Measurements from ENCODE around the gene PARP9. TPM values are rescaled to one million over a fixed set of nuclear protein-coding genes. Genes with fewer than 3 reads are reported as not detected.
A peak's percentile ranks its signal among the peaks of the same experiment; 100 is the strongest.
"Not testable (repeated sequence)": the region's sequence is repeated elsewhere in the genome, so short reads cannot be mapped to it uniquely, and the experiment has no call there.

PARP9 gene
- total RNA-seq, 1 experiment from 2014 or later: 8.7 TPM

DNA sequence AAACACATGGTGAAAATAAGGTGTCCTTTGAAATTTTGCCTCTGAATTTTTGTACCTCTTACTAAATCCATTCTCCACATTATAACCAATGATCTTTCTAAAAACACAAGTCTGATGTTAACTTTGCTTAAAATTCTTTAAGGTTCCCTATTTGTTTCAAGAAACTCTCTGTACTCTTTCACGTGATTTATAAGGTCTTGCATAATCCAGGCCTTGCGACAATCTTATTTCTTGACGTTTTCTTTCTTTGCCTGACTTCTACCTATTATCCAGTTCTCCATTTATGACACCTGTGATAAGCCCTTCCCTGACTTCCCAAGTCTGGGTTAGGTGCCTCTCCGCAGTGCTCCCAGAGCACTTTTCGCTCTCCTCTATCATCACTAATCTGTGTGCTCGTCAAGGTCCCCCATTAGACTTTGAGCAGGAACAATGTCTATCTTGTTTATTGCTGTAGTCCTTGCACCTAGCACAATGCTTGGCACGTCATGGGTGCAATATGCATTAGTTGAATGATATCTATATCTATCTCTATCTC lies 25.1 kb downstream of the PARP9 start:
- DNase-seq (ENCODE audit: low read depth): no peak
- in situ Hi-C loops (cut with HindIII; ENCODE audit: low pct_unique_long_range_greater_than_20kb, low sequenced_read_pairs): no loop called here

DNA sequence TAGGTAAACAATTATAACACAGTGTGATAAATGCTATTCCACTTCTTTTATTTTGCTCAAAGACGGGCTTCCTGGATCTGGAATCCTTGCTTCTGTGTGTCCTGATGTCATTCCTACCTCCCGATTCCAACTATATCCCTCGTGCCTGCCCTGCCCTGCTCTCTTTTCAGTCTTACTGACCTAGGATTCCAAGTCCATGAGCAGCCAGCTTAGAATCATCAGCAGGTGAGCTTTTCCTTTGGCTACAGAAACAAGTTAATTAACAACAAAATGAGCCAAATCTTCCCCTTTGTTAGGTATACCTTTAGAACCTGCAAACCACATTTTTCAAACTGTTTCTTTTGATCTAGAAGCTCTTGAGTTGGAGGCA lies 27.5 kb downstream of the PARP9 start:
- DNase-seq (ENCODE audit: low read depth): no peak
- in situ Hi-C loops (cut with HindIII; ENCODE audit: low pct_unique_long_range_greater_than_20kb, low sequenced_read_pairs): no loop called here

DNA sequence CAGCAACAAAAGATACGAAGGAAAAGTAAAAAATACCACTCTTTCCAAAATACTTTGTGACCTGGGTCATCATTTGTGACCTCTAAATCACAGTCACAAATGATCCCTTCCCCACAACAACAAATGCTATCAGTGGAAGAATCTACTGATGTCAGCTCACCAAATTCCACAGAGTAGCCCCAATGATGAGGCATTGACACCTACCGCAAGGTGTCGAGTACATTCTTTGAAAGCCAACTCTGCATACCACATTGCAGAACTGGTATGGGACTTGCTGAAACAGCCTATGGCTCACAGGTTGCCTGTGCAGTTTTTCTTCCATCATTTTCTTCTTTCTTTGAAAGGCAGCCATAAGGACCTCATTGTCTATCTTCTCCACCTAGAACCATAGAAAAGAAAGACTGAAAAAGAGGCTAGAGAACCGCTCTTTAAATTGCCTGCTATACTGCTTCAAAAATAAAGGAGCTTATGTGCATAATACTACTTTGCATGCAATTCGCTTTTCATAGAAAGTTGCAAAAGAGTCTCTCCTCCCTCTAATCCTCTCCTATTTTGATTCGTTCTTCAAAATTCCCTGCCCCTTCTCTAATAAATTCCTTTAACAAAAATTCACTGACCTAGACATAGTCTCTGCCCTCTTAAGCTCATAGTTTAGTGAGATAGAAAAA lies 28.0 kb downstream of the PARP9 start:
- in situ Hi-C loops (cut with HindIII; ENCODE audit: low pct_unique_long_range_greater_than_20kb, low sequenced_read_pairs): no loop called here
- no peak for DNase-seq (ENCODE audit: low read depth)

DNA sequence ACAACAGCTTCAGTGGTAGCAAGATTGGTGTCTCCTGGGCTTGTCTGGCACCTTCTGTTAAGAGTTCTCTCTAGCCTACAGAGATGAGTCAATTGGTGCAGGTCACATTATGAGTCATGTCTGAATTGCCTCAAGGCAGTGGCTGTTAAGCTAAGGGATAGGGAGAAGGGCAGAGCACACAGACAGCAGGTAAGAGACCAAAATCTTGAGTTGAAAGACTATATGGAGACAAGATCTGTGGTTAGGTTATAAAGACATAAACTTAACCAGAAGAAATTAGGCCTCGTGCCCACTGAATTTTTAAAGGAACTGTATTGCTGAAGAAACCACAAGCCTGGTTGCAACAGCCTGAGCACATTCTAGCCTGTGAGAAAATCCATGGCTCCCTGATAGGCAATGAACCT lies 30.2 kb downstream of the PARP9 start:
- in situ Hi-C loops (cut with HindIII; ENCODE audit: low pct_unique_long_range_greater_than_20kb, low sequenced_read_pairs): no loop called here

DNA sequence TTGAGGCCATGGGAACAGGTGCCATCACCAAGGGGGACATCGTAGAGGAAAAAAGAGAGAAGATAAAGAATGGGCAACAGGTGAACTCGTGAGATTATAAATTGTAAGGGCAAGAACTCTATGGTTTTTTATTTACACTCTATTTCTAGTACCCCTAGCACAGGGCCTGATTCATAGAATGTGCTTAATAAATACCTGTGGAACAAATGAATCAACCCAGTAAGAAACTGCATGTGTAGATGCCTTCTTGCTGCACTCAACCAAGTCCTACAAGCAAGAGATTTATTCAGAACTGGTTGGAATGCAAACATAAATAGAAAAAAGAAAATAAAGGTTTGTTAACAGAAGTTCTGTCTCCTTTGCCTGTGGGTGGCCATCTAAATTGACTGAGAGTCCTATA lies 30.6 kb downstream of the PARP9 start:
- DNase-seq (ENCODE audit: low read depth): no peak

More for the DNA sequence above, 30.2 kb downstream of the PARP9 start:
- DNase-seq (ENCODE audit: low read depth): peak; percentile 81

DNA sequence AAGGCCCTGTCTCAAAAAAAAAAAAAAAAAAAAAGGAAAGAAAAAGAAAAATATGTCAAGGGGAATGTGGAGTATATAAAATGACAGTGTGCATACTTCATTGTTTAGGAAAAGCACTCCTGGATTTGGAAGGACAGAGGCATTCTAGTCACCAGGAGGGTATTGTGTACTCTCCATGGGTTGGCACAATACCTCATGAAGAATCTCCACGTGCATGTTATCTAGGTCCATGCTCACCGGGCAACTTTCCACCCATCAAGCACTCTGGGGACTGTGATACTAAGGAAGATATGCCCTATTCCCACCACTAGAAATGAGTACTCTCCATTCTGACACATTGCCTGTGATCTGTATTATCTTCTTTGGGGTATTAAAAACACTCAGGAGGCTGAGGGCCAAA lies 33.9 kb downstream of the PARP9 start:
- in situ Hi-C loops (cut with HindIII; ENCODE audit: low pct_unique_long_range_greater_than_20kb, low sequenced_read_pairs): no loop called here
- no peak for DNase-seq (ENCODE audit: low read depth)

More for the DNA sequence above, 30.6 kb downstream of the PARP9 start:
- in situ Hi-C loops (cut with HindIII; ENCODE audit: low pct_unique_long_range_greater_than_20kb, low sequenced_read_pairs): no loop called here

DNA sequence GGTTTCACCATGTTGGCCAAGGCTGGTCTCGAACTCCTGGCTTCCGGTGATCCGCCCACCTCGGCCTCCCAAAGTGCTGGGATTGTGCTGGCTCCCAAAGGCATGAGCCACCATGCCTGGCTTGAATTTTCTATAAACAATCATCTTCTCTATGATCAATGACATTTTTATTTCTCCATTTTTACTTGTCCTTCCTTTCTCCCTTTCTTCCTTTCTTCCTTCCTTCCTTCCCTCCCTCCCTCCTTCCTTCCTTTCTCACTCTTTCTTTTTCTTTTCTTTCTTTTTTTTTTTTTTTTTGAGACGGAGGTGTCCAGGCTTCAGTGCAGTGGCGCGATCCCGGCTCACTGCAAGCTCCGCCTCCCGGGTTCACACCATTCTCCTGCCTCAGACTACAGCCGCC lies 40.8 kb downstream of the PARP9 start:
- DNase-seq (ENCODE audit: low read depth): no peak
- in situ Hi-C loops (cut with HindIII; ENCODE audit: low pct_unique_long_range_greater_than_20kb, low sequenced_read_pairs): no loop called here

DNA sequence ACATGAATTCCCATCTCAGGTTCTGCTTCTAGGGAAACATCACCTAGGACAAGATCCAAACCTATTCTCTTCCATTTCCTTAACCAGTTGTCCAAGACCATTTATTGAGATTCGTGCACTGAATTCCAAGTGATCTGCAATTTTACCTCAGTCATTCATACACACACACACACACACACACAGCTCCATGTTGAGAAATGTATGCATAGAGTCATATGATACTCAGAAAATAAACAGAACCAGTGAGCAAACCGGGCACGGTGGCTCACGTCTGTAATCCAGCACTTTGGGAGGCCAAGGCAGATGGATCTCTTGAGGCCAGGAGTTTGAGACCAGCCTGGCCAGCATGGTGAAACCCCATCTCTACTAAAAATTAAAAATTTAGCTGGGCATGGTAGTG lies 43.2 kb downstream of the PARP9 start:
- no peak for DNase-seq (ENCODE audit: low read depth)
- in situ Hi-C loops (cut with HindIII; ENCODE audit: low pct_unique_long_range_greater_than_20kb, low sequenced_read_pairs): no loop called here

DNA sequence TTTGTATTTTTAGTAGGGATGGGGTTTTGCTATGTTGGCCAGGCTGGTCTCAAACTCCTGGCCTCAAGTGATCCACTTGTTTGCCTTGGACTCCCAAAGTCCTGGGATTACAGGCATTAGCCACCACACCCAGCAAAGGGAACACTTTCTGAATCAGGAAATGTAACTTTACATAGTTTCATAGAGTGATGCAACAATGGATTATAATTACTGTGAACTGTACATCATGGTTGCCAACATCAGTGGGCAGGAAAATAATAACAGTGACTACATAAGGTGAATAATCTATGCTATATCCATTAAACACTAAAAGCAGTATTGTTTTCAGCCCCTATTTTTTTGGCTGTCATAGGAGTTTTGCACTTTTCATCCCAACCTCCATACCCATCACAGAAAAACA lies 44.4 kb downstream of the PARP9 start:
- in situ Hi-C loops (cut with HindIII; ENCODE audit: low pct_unique_long_range_greater_than_20kb, low sequenced_read_pairs): no loop called here
- no peak for DNase-seq (ENCODE audit: low read depth)

DNA sequence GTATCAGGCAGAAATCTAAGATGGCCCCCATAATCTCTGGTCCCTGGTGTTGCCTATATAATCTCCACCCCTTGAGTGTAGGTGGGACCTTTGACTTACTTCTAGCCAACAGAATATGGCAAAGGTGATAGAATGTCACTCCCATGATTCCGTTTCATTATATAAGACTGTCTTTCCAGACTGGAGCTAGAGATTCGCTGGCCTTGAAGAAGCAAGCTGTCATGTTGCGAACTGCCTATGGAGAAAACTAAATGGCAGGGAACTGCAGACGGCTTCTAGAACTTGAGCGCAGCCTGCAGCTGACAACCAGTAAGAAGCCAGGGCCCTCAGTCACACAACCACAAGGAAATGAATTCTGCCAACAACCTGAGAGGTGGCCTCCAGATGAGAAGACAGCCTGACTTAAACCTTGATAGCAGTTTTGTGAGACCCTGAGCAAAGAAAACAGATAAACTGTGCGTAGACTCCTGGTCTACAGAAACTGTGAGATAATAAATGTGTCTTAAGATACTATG lies 47.2 kb downstream of the PARP9 start:
- DNase-seq (ENCODE audit: low read depth): no peak
- in situ Hi-C loops (cut with HindIII; ENCODE audit: low pct_unique_long_range_greater_than_20kb, low sequenced_read_pairs): no loop called here

DNA sequence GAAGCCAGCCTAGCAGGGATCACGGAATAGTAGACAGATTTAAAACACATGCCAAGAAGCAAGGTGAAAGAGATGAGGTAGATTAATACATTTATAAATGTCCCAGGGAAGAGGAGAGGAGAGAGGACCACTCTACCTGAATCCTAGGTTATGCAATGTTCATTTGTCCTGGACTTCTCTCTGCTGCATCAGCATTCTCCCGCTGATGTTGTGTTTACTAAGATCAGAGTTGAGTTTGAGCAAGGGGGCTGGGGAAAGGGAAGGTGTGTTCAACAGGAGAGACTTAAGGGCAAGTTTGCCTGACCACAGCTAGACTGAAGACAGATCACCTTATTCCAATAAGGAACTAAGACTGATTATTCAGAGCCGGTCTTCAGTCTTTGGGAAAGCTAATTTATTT lies 48.2 kb downstream of the PARP9 start:
- DNase-seq (ENCODE audit: low read depth): no peak
- in situ Hi-C loops (cut with HindIII; ENCODE audit: low pct_unique_long_range_greater_than_20kb, low sequenced_read_pairs): no loop called here

DNA sequence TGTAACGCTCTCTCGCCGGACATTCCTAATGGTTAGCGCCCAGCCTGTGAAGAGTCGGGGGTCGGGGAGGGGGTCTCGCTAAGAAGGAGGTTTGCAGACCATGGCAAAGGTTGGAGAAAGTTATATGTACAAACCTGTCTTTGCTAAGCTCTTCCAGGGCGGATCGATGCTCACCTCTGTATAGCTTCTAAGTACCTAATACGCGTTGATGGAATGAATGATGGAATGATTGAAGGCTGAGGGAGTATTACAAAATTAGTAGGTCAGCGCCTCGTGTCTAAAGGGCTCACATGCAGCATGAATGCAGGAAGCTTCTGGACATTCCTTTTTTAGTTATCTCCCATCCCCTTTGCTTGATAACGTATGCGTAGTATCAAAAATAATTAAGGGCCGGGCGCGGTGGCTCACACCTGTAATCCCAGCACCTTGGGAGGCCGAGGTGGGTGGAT lies 49.1 kb downstream of the PARP9 start:
- DNase-seq (ENCODE audit: low read depth): no peak
- in situ Hi-C loops (cut with HindIII; ENCODE audit: low pct_unique_long_range_greater_than_20kb, low sequenced_read_pairs): no loop called here

DNA sequence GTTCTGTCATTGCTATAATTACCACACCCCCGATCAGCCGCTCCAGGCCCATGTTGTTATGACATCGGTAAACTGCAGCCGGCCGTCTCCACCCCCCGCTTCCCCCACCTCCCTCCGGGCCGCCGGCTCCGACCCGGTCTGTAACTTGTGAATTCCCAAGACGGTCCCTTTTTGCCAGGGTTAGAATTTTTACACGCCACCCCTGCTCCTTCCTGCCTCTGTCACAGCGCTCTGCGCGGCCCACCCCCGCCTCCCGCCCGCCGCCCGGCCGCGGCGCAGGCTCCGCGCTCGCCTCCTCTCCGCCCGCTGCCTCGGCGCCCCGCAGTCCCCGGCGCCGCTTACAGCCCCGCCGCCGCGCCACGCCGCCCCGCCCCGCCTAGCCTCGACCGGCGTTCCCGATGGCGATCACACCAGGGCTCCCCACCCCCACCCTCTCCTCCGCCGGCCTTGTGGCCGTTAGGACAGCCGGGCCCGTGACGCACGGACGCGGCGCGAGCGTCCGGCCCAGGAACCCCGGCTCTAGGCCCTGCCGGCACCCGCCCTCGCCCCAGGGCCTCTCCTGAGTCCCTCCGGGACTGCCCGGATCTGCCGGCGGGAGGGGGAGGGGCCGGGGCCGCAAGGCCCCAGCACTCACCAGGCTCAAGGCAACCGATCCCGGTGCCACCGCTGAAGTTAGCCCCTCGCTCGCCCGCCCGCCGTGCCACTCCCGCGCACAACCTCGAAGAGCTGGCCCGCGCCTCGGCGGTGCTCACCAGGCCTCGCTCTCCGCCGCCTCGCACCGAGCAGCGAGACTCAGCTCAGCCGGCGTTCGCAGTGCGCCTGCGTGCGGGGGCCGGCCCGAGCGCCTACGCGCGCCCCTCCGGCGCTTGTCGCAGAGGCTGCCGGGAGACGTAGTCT lies 49.7 kb downstream of the PARP9 start, which contains the start of gene KPNA1:
KPNA1 (minus strand) TSS at position 817 of the 897 bp plus-strand sequence. CDS start 18,374 bp downstream, outside the sequence.
- DNase-seq (ENCODE audit: low read depth): peak; percentile 81
- in situ Hi-C loops (cut with HindIII; ENCODE audit: low pct_unique_long_range_greater_than_20kb, low sequenced_read_pairs): no loop called here

DNA sequence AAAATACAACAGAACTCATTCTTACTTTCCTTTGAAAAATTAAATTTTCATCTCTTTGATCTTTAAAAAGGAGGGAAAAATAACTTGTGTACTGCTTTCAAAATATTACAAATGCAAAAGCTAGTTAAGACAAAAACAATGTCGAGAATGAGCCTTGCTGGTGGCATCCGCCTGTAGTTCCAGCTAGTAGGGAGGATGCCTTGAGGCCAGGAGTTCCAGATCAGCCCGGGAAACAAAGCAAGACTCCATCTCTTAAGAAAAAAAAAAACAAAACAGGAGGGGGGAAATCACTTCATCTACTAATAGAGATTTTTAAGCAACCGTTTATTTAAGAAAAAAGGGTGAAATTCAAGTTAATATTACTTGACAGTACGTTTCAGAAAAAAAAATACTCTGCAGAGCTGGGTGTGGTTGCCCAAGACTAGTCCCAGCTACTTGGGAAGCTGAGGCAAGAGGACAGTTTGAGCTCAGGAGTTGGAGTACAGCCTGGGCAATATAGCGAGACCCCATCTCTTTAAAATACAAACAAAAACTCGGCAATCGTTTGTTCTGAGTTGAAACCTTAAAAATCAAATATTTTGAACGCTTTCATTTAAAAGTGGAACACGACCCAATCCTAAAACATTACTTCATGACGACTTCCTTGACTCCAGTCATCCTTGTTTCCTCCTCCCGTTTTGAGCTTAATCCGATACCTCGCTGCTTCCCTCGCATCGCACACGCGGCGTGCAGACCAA lies 50.5 kb downstream of the PARP9 start:
- in situ Hi-C loops (cut with HindIII; ENCODE audit: low pct_unique_long_range_greater_than_20kb, low sequenced_read_pairs): no loop called here
- DNase-seq (ENCODE audit: low read depth): peak; percentile 64

DNA sequence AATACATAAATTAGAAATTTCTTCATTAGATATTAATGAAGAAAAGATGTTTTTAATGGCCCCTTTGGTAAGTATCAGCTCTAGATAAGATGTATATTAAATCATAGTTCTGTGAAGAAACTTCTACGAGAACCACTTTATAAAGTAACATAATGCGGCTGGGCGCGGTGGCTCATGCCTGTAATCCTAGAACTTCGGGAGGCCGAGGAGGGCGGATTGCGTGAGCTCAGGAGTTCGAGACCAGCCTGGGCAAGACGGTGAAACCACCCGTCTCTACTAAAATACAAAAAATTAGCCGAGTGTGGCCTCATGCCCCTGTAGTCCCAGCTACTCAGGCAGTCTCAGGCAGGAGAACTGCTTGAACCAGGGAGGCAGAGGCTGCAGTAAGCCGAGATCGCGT lies 51.8 kb downstream of the PARP9 start:
- in situ Hi-C loops (cut with HindIII; ENCODE audit: low pct_unique_long_range_greater_than_20kb, low sequenced_read_pairs): no loop called here
- DNase-seq (ENCODE audit: low read depth): peak; percentile 12

DNA sequence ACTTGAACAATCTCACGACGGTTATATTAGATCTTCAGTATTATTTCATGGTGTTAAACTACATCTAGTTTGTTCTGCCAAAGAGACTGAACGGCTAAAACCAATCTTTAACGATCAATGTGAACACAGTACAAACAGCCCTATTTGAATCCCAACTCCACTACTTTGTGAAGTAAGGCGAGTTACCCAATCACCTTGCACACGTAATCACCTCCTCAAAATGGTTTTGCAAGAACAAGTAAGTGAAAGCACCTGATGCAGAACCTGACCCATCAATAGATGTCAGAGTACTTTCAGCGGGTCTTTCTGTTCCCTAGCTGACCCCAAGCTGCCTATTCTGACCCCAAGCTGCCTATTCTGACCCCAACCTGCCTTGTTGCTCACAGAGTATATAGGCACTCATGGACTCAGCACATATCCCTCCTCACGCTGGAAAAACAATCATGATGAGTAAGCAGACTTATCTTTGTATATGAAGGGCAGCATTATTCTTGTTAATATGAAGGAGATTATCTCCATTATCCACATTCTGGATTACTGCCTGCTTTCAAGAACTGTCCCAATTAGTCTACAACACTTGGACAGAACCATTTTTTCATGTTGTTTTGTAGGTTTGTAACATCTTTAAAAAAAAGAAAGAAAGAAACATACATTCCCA lies 53.1 kb downstream of the PARP9 start:
- peak; percentile 66 for DNase-seq (ENCODE audit: low read depth)
- in situ Hi-C loops (cut with HindIII; ENCODE audit: low pct_unique_long_range_greater_than_20kb, low sequenced_read_pairs): no loop called here

DNA sequence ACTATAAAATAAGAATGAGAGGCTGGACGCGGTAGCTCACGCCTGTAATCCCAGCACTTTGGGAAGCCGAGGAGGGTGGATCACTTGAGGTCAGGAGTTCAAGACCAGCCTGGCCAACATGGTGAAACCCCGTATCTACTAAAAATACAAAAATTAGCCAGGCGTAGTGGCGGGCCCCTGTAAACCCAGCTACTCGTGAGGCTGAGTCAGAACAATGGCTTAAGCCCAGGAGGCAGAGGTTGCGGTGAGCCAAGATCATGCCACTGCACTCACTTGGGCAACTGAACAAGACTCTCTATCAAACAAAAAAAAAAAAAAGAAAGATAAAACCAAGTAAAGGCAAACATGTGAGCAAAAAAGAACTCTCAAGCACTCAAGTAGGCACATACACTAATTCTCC lies 55.2 kb downstream of the PARP9 start:
- in situ Hi-C loops (cut with HindIII; ENCODE audit: low pct_unique_long_range_greater_than_20kb, low sequenced_read_pairs): not testable (repeated sequence)
- DNase-seq (ENCODE audit: low read depth): peak; percentile 87

Measured in Caki2 (cell line).